ENCODE results near the gene PARD3B.

DNA sequence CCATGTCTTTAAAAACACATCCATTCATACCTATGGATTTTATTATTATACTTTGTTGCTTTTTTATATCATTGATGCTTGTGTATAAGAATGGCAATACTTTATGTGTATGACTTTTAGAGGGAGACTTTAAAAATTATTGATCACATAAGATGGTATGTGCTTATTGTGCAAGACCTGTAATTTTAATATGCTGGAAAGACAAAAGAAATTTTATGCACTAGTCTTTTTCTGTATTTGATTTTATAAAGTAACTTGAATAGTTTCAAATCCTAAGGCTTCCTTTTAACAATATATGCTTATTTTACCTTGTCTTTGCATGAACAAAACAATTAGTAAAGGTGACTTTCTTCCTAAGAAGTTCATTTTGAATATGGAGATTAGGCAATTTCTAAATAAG, 226.4 kb downstream of the PARD3B start:
- no peak for TF ChIP-seq CTCF (conservative IDR thresholded peaks at IDR 0.05 in 1 of 2, IDR thresholded peaks at IDR 0.05 in 1 of 2; ENCODE audit: low read depth in 1 of 2, low read length in 2 of 2)
- no peak for TF ChIP-seq EZH2 (IDR thresholded peaks at IDR 0.05; ENCODE audit: low read length, missing control alignments)

Data from fibroblast of lung (primary cell).